Transverse colon (tissue), 4 donors: ENCODE data around the gene C3orf20.

Experiments
- EP300 ChIP-seq: sonication (generic); formaldehyde crosslinking; IDR thresholded peaks from one replicate; pipeline ENCODE4 v1.6.1; 2017; ENCODE audit warnings: antibody characterized with exemption, low read depth
- POLR2A ChIP-seq: fragments of 450-650 bp; IDR thresholded peaks from one replicate; pipeline ENCODE4 v1.6.1; 2016; ENCODE audit warnings: antibody characterized with exemption, mild to moderate bottlenecking, moderate library complexity
- POLR2AphosphoS5 ChIP-seq, 3 donors: sonication (generic); formaldehyde crosslinking; IDR thresholded peaks; one replicate each; pipeline ENCODE4 v1.6.1; 2016; ENCODE audit warnings: antibody characterized with exemption in 3 of 3
- TF ChIP-seq, protein P1 (sequence below), 5 experiments: fragments of 200-600 bp in 3 of 5; fragments of 450-650 bp in 2 of 5; sonication (generic) in 3 of 5; IDR thresholded peaks; 1 replicate in 2 of 5; 2 replicates in 3 of 5; pipeline ENCODE4 v1.5.1; 2016 to 2017; ENCODE audit warnings: antibody characterized with exemption in 5 of 5, inconsistent platforms in 3 of 5, mild to moderate bottlenecking in 2 of 5, moderate library complexity in 1 of 5

DNA sequence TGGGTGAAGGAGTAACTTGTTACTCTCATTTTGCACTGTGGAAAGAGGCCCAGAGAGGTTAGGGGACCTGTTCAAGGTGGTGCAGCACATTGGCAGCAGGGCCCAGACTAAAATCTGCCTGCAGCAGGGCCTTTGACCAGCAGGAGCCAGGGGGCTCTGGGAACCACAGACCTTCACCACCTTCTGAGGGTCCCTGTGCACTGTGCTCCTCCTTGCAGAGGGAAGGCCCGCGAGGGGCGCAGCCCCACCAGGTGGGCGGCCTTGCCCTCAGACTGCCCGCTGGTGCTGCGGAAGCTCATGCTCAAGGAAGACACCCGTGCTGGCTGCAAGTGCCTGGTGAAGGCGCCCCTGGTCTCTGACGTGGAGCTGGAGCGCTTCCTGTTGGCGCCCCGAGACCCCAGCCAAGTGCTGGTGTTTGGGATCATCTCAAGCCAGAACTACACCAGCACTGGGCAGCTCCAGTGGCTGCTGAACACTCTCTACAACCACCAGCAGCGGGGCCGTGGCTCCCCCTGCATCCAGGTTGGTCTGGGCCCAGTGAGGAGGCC, 82.3 kb downstream of the C3orf20 start:
- TF ChIP-seq, protein P1, sequence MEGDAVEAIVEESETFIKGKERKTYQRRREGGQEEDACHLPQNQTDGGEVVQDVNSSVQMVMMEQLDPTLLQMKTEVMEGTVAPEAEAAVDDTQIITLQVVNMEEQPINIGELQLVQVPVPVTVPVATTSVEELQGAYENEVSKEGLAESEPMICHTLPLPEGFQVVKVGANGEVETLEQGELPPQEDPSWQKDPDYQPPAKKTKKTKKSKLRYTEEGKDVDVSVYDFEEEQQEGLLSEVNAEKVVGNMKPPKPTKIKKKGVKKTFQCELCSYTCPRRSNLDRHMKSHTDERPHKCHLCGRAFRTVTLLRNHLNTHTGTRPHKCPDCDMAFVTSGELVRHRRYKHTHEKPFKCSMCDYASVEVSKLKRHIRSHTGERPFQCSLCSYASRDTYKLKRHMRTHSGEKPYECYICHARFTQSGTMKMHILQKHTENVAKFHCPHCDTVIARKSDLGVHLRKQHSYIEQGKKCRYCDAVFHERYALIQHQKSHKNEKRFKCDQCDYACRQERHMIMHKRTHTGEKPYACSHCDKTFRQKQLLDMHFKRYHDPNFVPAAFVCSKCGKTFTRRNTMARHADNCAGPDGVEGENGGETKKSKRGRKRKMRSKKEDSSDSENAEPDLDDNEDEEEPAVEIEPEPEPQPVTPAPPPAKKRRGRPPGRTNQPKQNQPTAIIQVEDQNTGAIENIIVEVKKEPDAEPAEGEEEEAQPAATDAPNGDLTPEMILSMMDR (IDR thresholded peaks at IDR 0.05): no peak
- no peak for TF ChIP-seq POLR2A
- TF ChIP-seq EP300: no peak
- no peak for TF ChIP-seq POLR2AphosphoS5 (IDR thresholded peaks at IDR 0.05)
